WTC11 (cell line): ENCODE measurements around the gene SEC24A. TPM values are rescaled to one million over a fixed set of nuclear protein-coding genes. Genes with fewer than 3 reads are reported as not detected.

Source experiments
- ATAC-seq: fragments of 200-7000 bp; cut with Tn5 transposase; 2 replicates; pipeline ENCODE4 v1.10.0; 2021; ENCODE audit warnings: mild to moderate bottlenecking, moderate library complexity
- CTCF ChIA-PET: fragments of 300-600 bp; sonication (Branson Sonifier 250); formaldehyde crosslinking; loops from one replicate; lab custom pipeline; 2021; ENCODE audit warnings: antibody characterized with exemption; lab: Charles Lee
- POLR2A ChIA-PET: fragments of 350-600 bp; sonication (Branson Sonifier 250); formaldehyde crosslinking; loops from one replicate; lab custom pipeline; 2021; ENCODE audit warnings: antibody characterized with exemption; lab: Charles Lee
- DNase-seq: peaks from one replicate; pipeline ENCODE4 v3.0.0; 2021; ENCODE audit warnings: low spot score
- H3K27ac Mint-ChIP-seq: 2 replicates; pipeline ENCODE4 v1.8.0; 2021; ENCODE audit warnings: mixed read lengths
- H3K27me3 Mint-ChIP-seq: 2 replicates; pipeline ENCODE4 v1.8.0; 2021; ENCODE audit warnings: low read depth, mild to moderate bottlenecking, moderate library complexity, mixed read lengths
- H3K36me3 Mint-ChIP-seq: 2 replicates; pipeline ENCODE4 v1.8.0; 2021; ENCODE audit warnings: mixed read lengths
- H3K4me1 Mint-ChIP-seq: 2 replicates; pipeline ENCODE4 v1.8.0; 2022; ENCODE audit warnings: mixed read lengths
- H3K4me3 Mint-ChIP-seq: 2 replicates; pipeline ENCODE4 v1.8.0; 2021; ENCODE audit warnings: mild to moderate bottlenecking, moderate library complexity, mixed read lengths
- H3K9me3 Mint-ChIP-seq: 2 replicates; pipeline ENCODE4 v1.8.0; 2021; ENCODE audit warnings: mixed read lengths
- ELF4 ChIP-seq: sonication (generic); formaldehyde crosslinking; IDR thresholded peaks from 2 replicates; pipeline ENCODE4 v1.8.1; 2022; ENCODE audit warnings: low read depth, mild to moderate bottlenecking, moderate library complexity, missing genetic modification reagents
- ESRRA ChIP-seq: sonication (generic); formaldehyde crosslinking; IDR thresholded peaks from 2 replicates; pipeline ENCODE4 v1.8.1; 2022; ENCODE audit warnings: mild to moderate bottlenecking, missing genetic modification reagents, borderline replicate concordance
- FOXK1 ChIP-seq: sonication (generic); formaldehyde crosslinking; IDR thresholded peaks from 2 replicates; pipeline ENCODE4 v1.8.0; 2022; ENCODE audit warnings: mild to moderate bottlenecking, moderate library complexity, missing genetic modification reagents
- GTF2I ChIP-seq: fragments of 250-450 bp; sonication (Bioruptor Pico); conservative IDR thresholded peaks from 2 replicates; pipeline ENCODE4 v1.4.0; 2021; ENCODE audit warnings: mild to moderate bottlenecking
- HMGA2 ChIP-seq: fragments of 250-450 bp; sonication (Bioruptor Pico); IDR thresholded peaks from 2 replicates; pipeline ENCODE4 v1.4.0; 2021; ENCODE audit warnings: mild to moderate bottlenecking, moderate library complexity
- MYBL2 ChIP-seq: sonication (generic); formaldehyde crosslinking; IDR thresholded peaks from 2 replicates; pipeline ENCODE4 v1.8.1; 2023; ENCODE audit warnings: mild to moderate bottlenecking, moderate library complexity, missing genetic modification reagents
- NFATC4 ChIP-seq: fragments of 250-450 bp; sonication (Bioruptor Pico); IDR thresholded peaks from 2 replicates; pipeline ENCODE4 v1.9.0; 2021; ENCODE audit warnings: mild to moderate bottlenecking
- NFE2L1 ChIP-seq: sonication (generic); formaldehyde crosslinking; IDR thresholded peaks from 2 replicates; pipeline ENCODE4 v1.8.1; 2023; ENCODE audit warnings: missing genetic modification reagents
- PRRX2 ChIP-seq: fragments of 250-450 bp; sonication (Bioruptor Pico); IDR thresholded peaks from 2 replicates; pipeline ENCODE4 v1.8.0; 2021; ENCODE audit warnings: mild to moderate bottlenecking
- TEAD1 ChIP-seq: sonication (generic); formaldehyde crosslinking; IDR thresholded peaks from 2 replicates; pipeline ENCODE4 v1.8.0; 2022; ENCODE audit warnings: mild to moderate bottlenecking, missing genetic modification reagents
- ZNF219 ChIP-seq: sonication (generic); formaldehyde crosslinking; IDR thresholded peaks from 2 replicates; pipeline ENCODE4 v1.8.0; 2023; ENCODE audit warnings: missing genetic modification reagents, mild to moderate bottlenecking, borderline replicate concordance
- ZNF396 ChIP-seq: fragments of 250-450 bp; sonication (Bioruptor Pico); IDR thresholded peaks from 2 replicates; pipeline ENCODE4 v1.8.0; 2021; ENCODE audit warnings: mild to moderate bottlenecking, moderate library complexity, borderline replicate concordance
- ZNF423 ChIP-seq: fragments of 250-450 bp; sonication (Bioruptor Pico); IDR thresholded peaks from 2 replicates; pipeline ENCODE4 v2.1.2; 2022; ENCODE audit warnings: mild to moderate bottlenecking, moderate library complexity
- total RNA-seq: library from RNA; stranded (reverse); gene quantifications from 3 replicates; pipeline ENCODE4 v1.2.3, GENCODE V29; 2021
- TF ChIP-seq, protein P1 (sequence below): sonication (generic); formaldehyde crosslinking; conservative IDR thresholded peaks from 2 replicates; pipeline ENCODE4 v1.8.1; 2023; ENCODE audit warnings: mild to moderate bottlenecking, low read depth, missing genetic modification reagents, moderate library complexity
- TF ChIP-seq, protein P2 (sequence below): sonication (generic); formaldehyde crosslinking; IDR thresholded peaks from 2 replicates; pipeline ENCODE4 v1.8.1; 2022; ENCODE audit warnings: low read depth, mild to moderate bottlenecking, moderate library complexity, missing genetic modification reagents, borderline replicate concordance
- TF ChIP-seq, protein P3 (sequence below): fragments of 250-450 bp; sonication (Bioruptor Pico); IDR thresholded peaks from 2 replicates; pipeline ENCODE4 v1.9.0; 2021; ENCODE audit warnings: mild to moderate bottlenecking, borderline replicate concordance
- TF ChIP-seq, protein P4 (sequence below): sonication (generic); formaldehyde crosslinking; IDR thresholded peaks from 2 replicates; pipeline ENCODE4 v1.8.1; 2023; ENCODE audit warnings: mild to moderate bottlenecking, missing genetic modification reagents, borderline replicate concordance
- TF ChIP-seq, protein P5 (sequence below): sonication (generic); formaldehyde crosslinking; IDR thresholded peaks from 2 replicates; pipeline ENCODE4 v1.8.1; 2022; ENCODE audit warnings: mild to moderate bottlenecking, moderate library complexity, missing genetic modification reagents
- TF ChIP-seq, protein P6 (sequence below): fragments of 250-450 bp; sonication (Bioruptor Pico); IDR thresholded peaks from 2 replicates; pipeline ENCODE4 v1.9.0; 2021; ENCODE audit warnings: mild to moderate bottlenecking

Gene SEC24A
- total RNA-seq, 1 experiment from 2014 or later: 30.5 TPM

DNA sequence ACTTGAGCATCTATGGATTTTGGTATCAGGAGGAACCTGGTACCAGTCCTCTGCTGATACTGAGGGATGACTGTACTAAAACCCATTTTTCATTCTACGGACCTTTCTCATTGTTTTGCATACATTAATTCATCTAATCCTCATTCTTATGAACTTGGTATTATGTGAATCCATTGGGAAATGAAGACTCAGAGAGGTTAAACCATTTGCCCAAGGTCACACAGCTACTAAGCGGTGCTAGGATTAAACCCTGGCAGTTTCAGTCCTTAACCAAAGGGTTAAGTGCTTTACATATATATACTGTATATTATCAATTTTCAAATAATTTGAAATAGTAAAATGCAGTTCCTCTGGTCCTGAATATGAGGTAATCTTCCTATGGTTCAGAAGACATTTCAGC lies 93.5 kb downstream of the SEC24A start:
- Mint-ChIP-seq H3K4me1 (peaks cover 8% of the 10 kb centered on the region), H3K27ac (no peak overlapping the region), H3K4me3 (no peak overlapping the region), H3K36me3 (peaks cover 19% of the 10 kb centered on the region), H3K27me3 (no peaks in the 10 kb centered on the region), H3K9me3 (no peaks in the 10 kb centered on the region)
- no peak for TF ChIP-seq ZNF396
- no peak for TF ChIP-seq ZNF219 (CRISPR knock-in tag)
- TF ChIP-seq FOXK1 (CRISPR knock-in tag): no peak
- TF ChIP-seq, protein P1, sequence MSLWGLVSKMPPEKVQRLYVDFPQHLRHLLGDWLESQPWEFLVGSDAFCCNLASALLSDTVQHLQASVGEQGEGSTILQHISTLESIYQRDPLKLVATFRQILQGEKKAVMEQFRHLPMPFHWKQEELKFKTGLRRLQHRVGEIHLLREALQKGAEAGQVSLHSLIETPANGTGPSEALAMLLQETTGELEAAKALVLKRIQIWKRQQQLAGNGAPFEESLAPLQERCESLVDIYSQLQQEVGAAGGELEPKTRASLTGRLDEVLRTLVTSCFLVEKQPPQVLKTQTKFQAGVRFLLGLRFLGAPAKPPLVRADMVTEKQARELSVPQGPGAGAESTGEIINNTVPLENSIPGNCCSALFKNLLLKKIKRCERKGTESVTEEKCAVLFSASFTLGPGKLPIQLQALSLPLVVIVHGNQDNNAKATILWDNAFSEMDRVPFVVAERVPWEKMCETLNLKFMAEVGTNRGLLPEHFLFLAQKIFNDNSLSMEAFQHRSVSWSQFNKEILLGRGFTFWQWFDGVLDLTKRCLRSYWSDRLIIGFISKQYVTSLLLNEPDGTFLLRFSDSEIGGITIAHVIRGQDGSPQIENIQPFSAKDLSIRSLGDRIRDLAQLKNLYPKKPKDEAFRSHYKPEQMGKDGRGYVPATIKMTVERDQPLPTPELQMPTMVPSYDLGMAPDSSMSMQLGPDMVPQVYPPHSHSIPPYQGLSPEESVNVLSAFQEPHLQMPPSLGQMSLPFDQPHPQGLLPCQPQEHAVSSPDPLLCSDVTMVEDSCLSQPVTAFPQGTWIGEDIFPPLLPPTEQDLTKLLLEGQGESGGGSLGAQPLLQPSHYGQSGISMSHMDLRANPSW (CRISPR knock-in tag): no peak
- no peak for TF ChIP-seq ZNF423
- TF ChIP-seq ESRRA: no peak
- no peak for TF ChIP-seq NFE2L1 (CRISPR knock-in tag)
- no peak for TF ChIP-seq TEAD1 (CRISPR knock-in tag)
- no peak for TF ChIP-seq HMGA2 (CRISPR knock-in tag)
- TF ChIP-seq, protein P2, sequence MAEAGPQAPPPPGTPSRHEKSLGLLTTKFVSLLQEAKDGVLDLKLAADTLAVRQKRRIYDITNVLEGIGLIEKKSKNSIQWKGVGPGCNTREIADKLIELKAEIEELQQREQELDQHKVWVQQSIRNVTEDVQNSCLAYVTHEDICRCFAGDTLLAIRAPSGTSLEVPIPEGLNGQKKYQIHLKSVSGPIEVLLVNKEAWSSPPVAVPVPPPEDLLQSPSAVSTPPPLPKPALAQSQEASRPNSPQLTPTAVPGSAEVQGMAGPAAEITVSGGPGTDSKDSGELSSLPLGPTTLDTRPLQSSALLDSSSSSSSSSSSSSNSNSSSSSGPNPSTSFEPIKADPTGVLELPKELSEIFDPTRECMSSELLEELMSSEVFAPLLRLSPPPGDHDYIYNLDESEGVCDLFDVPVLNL (CRISPR knock-in tag): no peak
- TF ChIP-seq, protein P3, sequence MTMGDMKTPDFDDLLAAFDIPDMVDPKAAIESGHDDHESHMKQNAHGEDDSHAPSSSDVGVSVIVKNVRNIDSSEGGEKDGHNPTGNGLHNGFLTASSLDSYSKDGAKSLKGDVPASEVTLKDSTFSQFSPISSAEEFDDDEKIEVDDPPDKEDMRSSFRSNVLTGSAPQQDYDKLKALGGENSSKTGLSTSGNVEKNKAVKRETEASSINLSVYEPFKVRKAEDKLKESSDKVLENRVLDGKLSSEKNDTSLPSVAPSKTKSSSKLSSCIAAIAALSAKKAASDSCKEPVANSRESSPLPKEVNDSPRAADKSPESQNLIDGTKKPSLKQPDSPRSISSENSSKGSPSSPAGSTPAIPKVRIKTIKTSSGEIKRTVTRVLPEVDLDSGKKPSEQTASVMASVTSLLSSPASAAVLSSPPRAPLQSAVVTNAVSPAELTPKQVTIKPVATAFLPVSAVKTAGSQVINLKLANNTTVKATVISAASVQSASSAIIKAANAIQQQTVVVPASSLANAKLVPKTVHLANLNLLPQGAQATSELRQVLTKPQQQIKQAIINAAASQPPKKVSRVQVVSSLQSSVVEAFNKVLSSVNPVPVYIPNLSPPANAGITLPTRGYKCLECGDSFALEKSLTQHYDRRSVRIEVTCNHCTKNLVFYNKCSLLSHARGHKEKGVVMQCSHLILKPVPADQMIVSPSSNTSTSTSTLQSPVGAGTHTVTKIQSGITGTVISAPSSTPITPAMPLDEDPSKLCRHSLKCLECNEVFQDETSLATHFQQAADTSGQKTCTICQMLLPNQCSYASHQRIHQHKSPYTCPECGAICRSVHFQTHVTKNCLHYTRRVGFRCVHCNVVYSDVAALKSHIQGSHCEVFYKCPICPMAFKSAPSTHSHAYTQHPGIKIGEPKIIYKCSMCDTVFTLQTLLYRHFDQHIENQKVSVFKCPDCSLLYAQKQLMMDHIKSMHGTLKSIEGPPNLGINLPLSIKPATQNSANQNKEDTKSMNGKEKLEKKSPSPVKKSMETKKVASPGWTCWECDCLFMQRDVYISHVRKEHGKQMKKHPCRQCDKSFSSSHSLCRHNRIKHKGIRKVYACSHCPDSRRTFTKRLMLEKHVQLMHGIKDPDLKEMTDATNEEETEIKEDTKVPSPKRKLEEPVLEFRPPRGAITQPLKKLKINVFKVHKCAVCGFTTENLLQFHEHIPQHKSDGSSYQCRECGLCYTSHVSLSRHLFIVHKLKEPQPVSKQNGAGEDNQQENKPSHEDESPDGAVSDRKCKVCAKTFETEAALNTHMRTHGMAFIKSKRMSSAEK: no peak
- TF ChIP-seq GTF2I: no peak
- TF ChIP-seq ELF4 (CRISPR knock-in tag): no peak
- TF ChIP-seq MYBL2 (CRISPR knock-in tag): no peak
- TF ChIP-seq, protein P4, sequence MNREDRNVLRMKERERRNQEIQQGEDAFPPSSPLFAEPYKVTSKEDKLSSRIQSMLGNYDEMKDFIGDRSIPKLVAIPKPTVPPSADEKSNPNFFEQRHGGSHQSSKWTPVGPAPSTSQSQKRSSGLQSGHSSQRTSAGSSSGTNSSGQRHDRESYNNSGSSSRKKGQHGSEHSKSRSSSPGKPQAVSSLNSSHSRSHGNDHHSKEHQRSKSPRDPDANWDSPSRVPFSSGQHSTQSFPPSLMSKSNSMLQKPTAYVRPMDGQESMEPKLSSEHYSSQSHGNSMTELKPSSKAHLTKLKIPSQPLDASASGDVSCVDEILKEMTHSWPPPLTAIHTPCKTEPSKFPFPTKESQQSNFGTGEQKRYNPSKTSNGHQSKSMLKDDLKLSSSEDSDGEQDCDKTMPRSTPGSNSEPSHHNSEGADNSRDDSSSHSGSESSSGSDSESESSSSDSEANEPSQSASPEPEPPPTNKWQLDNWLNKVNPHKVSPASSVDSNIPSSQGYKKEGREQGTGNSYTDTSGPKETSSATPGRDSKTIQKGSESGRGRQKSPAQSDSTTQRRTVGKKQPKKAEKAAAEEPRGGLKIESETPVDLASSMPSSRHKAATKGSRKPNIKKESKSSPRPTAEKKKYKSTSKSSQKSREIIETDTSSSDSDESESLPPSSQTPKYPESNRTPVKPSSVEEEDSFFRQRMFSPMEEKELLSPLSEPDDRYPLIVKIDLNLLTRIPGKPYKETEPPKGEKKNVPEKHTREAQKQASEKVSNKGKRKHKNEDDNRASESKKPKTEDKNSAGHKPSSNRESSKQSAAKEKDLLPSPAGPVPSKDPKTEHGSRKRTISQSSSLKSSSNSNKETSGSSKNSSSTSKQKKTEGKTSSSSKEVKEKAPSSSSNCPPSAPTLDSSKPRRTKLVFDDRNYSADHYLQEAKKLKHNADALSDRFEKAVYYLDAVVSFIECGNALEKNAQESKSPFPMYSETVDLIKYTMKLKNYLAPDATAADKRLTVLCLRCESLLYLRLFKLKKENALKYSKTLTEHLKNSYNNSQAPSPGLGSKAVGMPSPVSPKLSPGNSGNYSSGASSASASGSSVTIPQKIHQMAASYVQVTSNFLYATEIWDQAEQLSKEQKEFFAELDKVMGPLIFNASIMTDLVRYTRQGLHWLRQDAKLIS: no peak
- no peak for TF ChIP-seq NFATC4
- TF ChIP-seq PRRX2 (CRISPR knock-in tag): no peak
- TF ChIP-seq, protein P5, sequence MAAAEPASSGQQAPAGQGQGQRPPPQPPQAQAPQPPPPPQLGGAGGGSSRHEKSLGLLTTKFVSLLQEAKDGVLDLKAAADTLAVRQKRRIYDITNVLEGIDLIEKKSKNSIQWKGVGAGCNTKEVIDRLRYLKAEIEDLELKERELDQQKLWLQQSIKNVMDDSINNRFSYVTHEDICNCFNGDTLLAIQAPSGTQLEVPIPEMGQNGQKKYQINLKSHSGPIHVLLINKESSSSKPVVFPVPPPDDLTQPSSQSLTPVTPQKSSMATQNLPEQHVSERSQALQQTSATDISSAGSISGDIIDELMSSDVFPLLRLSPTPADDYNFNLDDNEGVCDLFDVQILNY (CRISPR knock-in tag): no peak
- TF ChIP-seq, protein P6, sequence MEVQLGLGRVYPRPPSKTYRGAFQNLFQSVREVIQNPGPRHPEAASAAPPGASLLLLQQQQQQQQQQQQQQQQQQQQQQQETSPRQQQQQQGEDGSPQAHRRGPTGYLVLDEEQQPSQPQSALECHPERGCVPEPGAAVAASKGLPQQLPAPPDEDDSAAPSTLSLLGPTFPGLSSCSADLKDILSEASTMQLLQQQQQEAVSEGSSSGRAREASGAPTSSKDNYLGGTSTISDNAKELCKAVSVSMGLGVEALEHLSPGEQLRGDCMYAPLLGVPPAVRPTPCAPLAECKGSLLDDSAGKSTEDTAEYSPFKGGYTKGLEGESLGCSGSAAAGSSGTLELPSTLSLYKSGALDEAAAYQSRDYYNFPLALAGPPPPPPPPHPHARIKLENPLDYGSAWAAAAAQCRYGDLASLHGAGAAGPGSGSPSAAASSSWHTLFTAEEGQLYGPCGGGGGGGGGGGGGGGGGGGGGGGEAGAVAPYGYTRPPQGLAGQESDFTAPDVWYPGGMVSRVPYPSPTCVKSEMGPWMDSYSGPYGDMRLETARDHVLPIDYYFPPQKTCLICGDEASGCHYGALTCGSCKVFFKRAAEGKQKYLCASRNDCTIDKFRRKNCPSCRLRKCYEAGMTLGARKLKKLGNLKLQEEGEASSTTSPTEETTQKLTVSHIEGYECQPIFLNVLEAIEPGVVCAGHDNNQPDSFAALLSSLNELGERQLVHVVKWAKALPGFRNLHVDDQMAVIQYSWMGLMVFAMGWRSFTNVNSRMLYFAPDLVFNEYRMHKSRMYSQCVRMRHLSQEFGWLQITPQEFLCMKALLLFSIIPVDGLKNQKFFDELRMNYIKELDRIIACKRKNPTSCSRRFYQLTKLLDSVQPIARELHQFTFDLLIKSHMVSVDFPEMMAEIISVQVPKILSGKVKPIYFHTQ (CRISPR knock-in tag): no peak
- ChIA-PET CTCF (no interaction called here), POLR2A (no interaction called here)
- ATAC-seq (no peak), DNase-seq (no peak)
